PC-9 (cell line): Measurements from ENCODE around the gene C10orf105. TPM values are rescaled to one million over a fixed set of nuclear protein-coding genes. Genes with fewer than 3 reads are reported as not detected.

Experiments used
- BruUV-seq: library from RNA; stranded (reverse); fragments of 400-500 nt; replicated peaks from 2 replicates; lab custom pipeline; 2021; lab: Mats Ljungman, UMichigan
- CTCF ChIA-PET: fragments of 300-600 bp; sonication (Branson Sonifier 250); formaldehyde crosslinking; loops from one replicate; lab custom pipeline; 2022; ENCODE audit warnings: antibody characterized with exemption; lab: Charles Lee
- POLR2A ChIA-PET: fragments of 300-600 bp; sonication (Branson Sonifier 250); formaldehyde crosslinking; loops from one replicate; lab custom pipeline; 2022; ENCODE audit warnings: antibody characterized with exemption; ENCODE audit not compliant: unreplicated experiment; lab: Charles Lee
- DNase-seq, 2 experiments: peaks; one replicate each; pipeline versions ENCODE4 v3.0.0 to v3.0.0-alpha.2; 2015 to 2022; ENCODE audit warnings: mixed read lengths in 1 of 2
- H2AFZ ChIP-seq: fragments of 200-600 bp; sonication (generic); 2 replicates; pipeline ENCODE4 v1.8.1; 2017; ENCODE audit warnings: antibody characterized with exemption
- H3F3A ChIP-seq: fragments of 200-600 bp; sonication (generic); 2 replicates; pipeline ENCODE4 v1.8.1; 2017; ENCODE audit warnings: antibody characterized with exemption, mild to moderate bottlenecking, low read depth; ENCODE audit not compliant: insufficient read depth
- H3K27ac ChIP-seq: fragments of 200-600 bp; sonication (generic); 2 replicates; pipeline ENCODE4 v1.6.1; 2016; ENCODE audit warnings: mixed run types
- H3K27me3 ChIP-seq: fragments of 200-600 bp; sonication (generic); 2 replicates; pipeline ENCODE4 v1.6.1; 2016; ENCODE audit warnings: low read depth, mixed run types; ENCODE audit not compliant: insufficient read depth
- H3K36me3 ChIP-seq: fragments of 200-600 bp; sonication (generic); 2 replicates; pipeline ENCODE4 v1.6.1; 2016; ENCODE audit warnings: low read depth, mixed run types
- H3K4me1 ChIP-seq: fragments of 200-600 bp; sonication (generic); replicated peaks from 2 replicates; pipeline ENCODE4 v1.6.1; 2016; ENCODE audit warnings: mixed run types; ENCODE audit not compliant: insufficient read depth
- H3K4me2 ChIP-seq: fragments of 200-600 bp; sonication (generic); 2 replicates; pipeline ENCODE4 v1.6.1; 2017; ENCODE audit warnings: mixed run types
- H3K4me3 ChIP-seq: fragments of 200-600 bp; sonication (generic); 2 replicates; pipeline ENCODE4 v1.6.1; 2016; ENCODE audit warnings: mixed run types
- H3K79me2 ChIP-seq: fragments of 200-600 bp; sonication (generic); 2 replicates; pipeline ENCODE4 v1.6.1; 2017; ENCODE audit warnings: low read depth, mixed run types
- H3K9me2 ChIP-seq: fragments of 200-600 bp; sonication (generic); 2 replicates; pipeline ENCODE4 v1.8.1; 2017; ENCODE audit warnings: mild to moderate bottlenecking; ENCODE audit not compliant: insufficient read depth
- H3K9me3 ChIP-seq: fragments of 200-600 bp; sonication (generic); 2 replicates; pipeline ENCODE4 v1.8.1; 2016; ENCODE audit warnings: low read depth; ENCODE audit not compliant: insufficient read depth
- H4K20me1 ChIP-seq: fragments of 200-600 bp; sonication (generic); 2 replicates; pipeline ENCODE4 v1.8.1; 2017; ENCODE audit not compliant: insufficient read depth
- CTCF ChIP-seq: fragments of 200-600 bp; sonication (generic); conservative IDR thresholded peaks from 2 replicates; pipeline ENCODE4 v1.6.1; 2017; ENCODE audit warnings: mixed run types, antibody characterized with exemption, mild to moderate bottlenecking, moderate library complexity
- EZH2 ChIP-seq: fragments of 200-600 bp; sonication (generic); IDR thresholded peaks from 2 replicates; pipeline ENCODE4 v1.8.0; 2017; ENCODE audit warnings: antibody characterized with exemption, low read depth
- intact Hi-C: fragments of 100-400 bp; cut with micrococcal nuclease; formaldehyde crosslinking; loops from one replicate; pipeline ENCODE4 v1.10.0; 2022; ENCODE audit not compliant: unreplicated experiment
- total RNA-seq: library from RNA; stranded (reverse); gene quantifications from 2 replicates; pipeline ENCODE4 v1.2.3, GENCODE V29; 2021

C10orf105 gene
- total RNA-seq, 1 experiment from 2014 or later = not detected

- H3K4me2 ChIP-seq = no peak overlapping the region
- POLR2A ChIA-PET = interaction anchor here (0.5 to 0.7 kb wide), 4 partner anchors 24 to 1165 kb away, joined by 3 to 9 read pairs (median 4); no protein-coding TSS in a partner anchor
- no peak for TF ChIP-seq EZH2
- TF ChIP-seq CTCF = no peak
- no peak overlapping the region for H3K4me3 ChIP-seq
- intact Hi-C loops = no loop called here
- H3F3A ChIP-seq = no peaks in the 10 kb centered on the region; the same call in 1 of the 2 replicates
- no peaks in the 10 kb centered on the region for H3K27me3 ChIP-seq
- no TSS peak for BruUV-seq
- no peaks in the 10 kb centered on the region for H3K36me3 ChIP-seq
- H4K20me1 ChIP-seq = no peaks in the 10 kb centered on the region
- no peaks in the 10 kb centered on the region for H3K79me2 ChIP-seq
- CTCF ChIA-PET = no interaction called here
- no peaks in the 10 kb centered on the region for H3K9me2 ChIP-seq
- H2AFZ ChIP-seq = no peak overlapping the region
- no peaks in the 10 kb centered on the region for H3K4me1 ChIP-seq
- no peak overlapping the region for H3K27ac ChIP-seq
- DNase-seq = no peak
- H3K9me3 ChIP-seq = no peaks in the 10 kb centered on the region
Measured at GRCh38 chr10:71743089-71743838, 23.7 kb upstream of the C10orf105 start.

- Histone ChIP-seq H3K9me3 (no peaks in the 10 kb centered on the region), H3K27me3 (no peaks in the 10 kb centered on the region), H4K20me1 (no peaks in the 10 kb centered on the region), H3K27ac (no peak overlapping the region), H3F3A (no peaks in the 10 kb centered on the region; the same call in 1 of the 2 replicates), H3K4me1 (no peaks in the 10 kb centered on the region), H3K4me2 (no peak overlapping the region), H3K79me2 (no peaks in the 10 kb centered on the region), H2AFZ (no peak overlapping the region), H3K9me2 (no peaks in the 10 kb centered on the region), H3K36me3 (no peaks in the 10 kb centered on the region), H3K4me3 (no peak overlapping the region)
- intact Hi-C loops = no loop called here
- no TSS peak for BruUV-seq
- ChIA-PET CTCF (no interaction called here), POLR2A (interaction anchor here (0.5 to 0.7 kb wide), 5 partner anchors 24 to 1166 kb away, joined by 3 to 9 read pairs (median 3); no protein-coding TSS in a partner anchor)
- TF ChIP-seq EZH2 = no peak
- TF ChIP-seq CTCF = no peak
- DNase-seq = no peak
Measured at GRCh38 chr10:71742301-71743088, 22.9 kb upstream of the C10orf105 start.

GRCh38 chr10:71741671-71742070 is 22.1 kb upstream of the C10orf105 start:
- Histone ChIP-seq H3K79me2 (no peaks in the 10 kb centered on the region), H3K27ac (no peak overlapping the region), H3K27me3 (no peaks in the 10 kb centered on the region), H2AFZ (no peak overlapping the region), H3F3A (peaks cover 3% of the 10 kb centered on the region; the same call in 1 of the 2 replicates), H4K20me1 (no peaks in the 10 kb centered on the region), H3K9me2 (no peaks in the 10 kb centered on the region), H3K36me3 (no peaks in the 10 kb centered on the region), H3K9me3 (no peaks in the 10 kb centered on the region), H3K4me2 (no peak overlapping the region), H3K4me3 (no peak overlapping the region), H3K4me1 (peaks cover 8% of the 10 kb centered on the region)
- intact Hi-C loops = no loop called here
- BruUV-seq = no TSS peak
- ChIA-PET POLR2A (interaction anchor here (0.5 kb wide), 1 partner anchor 115 kb away, joined by 4 read pairs; no protein-coding TSS in a partner anchor), CTCF (no interaction called here)
- TF ChIP-seq EZH2 = no peak
- no peak for TF ChIP-seq CTCF
- DNase-seq = no peak
